T-helper 2 cell treated with Interferon-gamma antibody and Interleukin-4, amounts not matched to agents 5 μg/mL and 100 μg/mL, for 36 hours (primary cell): ENCODE measurements around the gene MAPK12.

Experiments used
- DNase-seq: peaks from one replicate; pipeline ENCODE4 v3.0.0; 2021; ENCODE audit warnings: low spot score
- H3K27ac Mint-ChIP-seq: one replicate; pipeline ENCODE4 v1.8.0; 2021; ENCODE audit warnings: mild to moderate bottlenecking, mixed read lengths
- H3K27me3 Mint-ChIP-seq: one replicate; pipeline ENCODE4 v1.8.0; 2021; ENCODE audit warnings: low read depth, mixed read lengths
- H3K36me3 Mint-ChIP-seq: one replicate; pipeline ENCODE4 v1.8.0; 2021; ENCODE audit warnings: low read depth, mixed read lengths
- H3K4me1 Mint-ChIP-seq: one replicate; pipeline ENCODE4 v1.8.0; 2021; ENCODE audit warnings: low read depth, mixed read lengths
- H3K4me3 Mint-ChIP-seq: one replicate; pipeline ENCODE4 v1.8.0; 2022; ENCODE audit warnings: mild to moderate bottlenecking, moderate library complexity, mixed read lengths
- H3K9me3 Mint-ChIP-seq: one replicate; pipeline ENCODE4 v1.8.0; 2021; ENCODE audit warnings: mixed read lengths

MAPK12 gene

DNA sequence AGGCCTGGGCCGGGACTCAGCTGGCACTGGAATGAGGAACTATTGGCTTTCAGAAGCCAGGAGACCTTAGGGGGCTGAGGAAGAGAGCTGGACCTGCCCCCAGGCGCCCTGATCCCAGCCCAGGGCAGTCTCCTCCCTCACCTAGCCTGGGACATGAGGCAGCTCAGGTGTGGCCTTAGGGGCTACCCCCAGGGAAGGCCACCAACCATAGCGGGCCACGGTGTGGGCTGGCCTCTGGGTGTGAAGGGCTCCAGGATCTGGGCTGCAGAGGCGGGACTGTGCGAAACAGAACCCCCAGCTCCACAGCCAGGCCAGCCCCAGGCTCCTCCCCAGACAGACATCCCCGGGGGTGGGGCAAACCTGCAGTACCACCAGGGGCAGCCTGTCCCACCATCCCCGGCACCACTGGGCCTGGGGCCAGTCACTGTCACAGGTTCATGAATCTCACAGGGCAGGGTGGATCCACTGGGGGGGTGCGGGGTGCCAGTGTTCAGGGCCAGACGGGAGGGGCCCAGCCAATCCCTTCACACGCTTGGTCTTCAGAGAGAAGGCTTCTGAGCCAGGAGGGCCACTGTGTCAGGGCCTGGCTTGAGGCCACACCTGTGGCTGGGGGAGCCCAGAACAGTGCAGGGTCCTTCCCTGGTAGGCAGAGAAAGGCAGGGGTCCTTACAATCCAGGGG, 42.5 kb upstream of the MAPK12 start:
- Mint-ChIP-seq H3K27me3 (peaks cover 19% of the 10 kb centered on the region), H3K9me3 (no peaks in the 10 kb centered on the region), H3K4me3 (no peak overlapping the region), H3K36me3 (no peaks in the 10 kb centered on the region), H3K4me1 (peaks cover 9% of the 10 kb centered on the region), H3K27ac (no peak overlapping the region)
- DNase-seq, result no peak

DNA sequence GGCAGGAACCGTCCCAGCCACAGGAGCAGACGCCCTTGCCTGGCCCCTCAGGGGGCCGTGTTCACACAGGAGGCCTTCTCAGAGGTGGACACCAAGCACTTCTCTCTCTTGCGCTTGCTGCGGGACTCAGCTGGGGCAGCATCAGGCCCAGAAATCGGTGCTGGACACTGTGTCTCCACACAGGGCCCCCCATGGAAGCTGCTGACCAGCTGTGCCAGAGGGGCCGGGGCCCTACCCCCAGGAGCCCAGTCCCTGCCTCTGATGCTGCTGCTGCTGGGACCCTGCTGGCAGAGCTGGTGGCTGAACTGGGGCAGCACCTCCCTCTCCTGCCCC, 42.0 kb upstream of the MAPK12 start:
- Mint-ChIP-seq H3K27ac (no peak overlapping the region), H3K4me3 (no peak overlapping the region), H3K9me3 (no peaks in the 10 kb centered on the region), H3K36me3 (no peaks in the 10 kb centered on the region), H3K4me1 (peaks cover 7% of the 10 kb centered on the region), H3K27me3 (peaks cover 21% of the 10 kb centered on the region)
- no peak for DNase-seq

DNA sequence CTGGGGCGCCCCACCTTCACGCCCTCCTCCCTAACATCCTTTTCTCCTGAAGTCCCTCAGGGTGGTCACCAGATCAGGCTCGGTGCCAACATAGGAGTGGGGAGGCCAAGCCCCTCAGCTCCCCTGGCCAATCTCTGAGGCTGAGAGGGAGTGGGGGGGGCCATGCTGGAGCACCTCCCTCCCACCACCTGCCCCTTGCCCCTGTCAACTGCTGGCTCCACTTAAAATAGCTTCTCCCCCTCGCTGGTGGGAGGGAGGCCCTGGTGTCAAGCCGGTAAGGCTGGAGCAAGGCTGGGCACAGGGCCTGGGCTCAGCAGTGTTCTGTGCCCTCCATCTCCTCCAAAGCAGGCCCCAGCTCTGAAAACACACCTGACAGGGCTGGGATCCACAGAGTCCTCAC, 41.1 kb upstream of the MAPK12 start:
- Mint-ChIP-seq H3K9me3 (no peaks in the 10 kb centered on the region), H3K4me3 (no peak overlapping the region), H3K27me3 (peaks cover 21% of the 10 kb centered on the region), H3K4me1 (peaks cover 7% of the 10 kb centered on the region), H3K27ac (no peak overlapping the region), H3K36me3 (no peaks in the 10 kb centered on the region)
- DNase-seq, result no peak

DNA sequence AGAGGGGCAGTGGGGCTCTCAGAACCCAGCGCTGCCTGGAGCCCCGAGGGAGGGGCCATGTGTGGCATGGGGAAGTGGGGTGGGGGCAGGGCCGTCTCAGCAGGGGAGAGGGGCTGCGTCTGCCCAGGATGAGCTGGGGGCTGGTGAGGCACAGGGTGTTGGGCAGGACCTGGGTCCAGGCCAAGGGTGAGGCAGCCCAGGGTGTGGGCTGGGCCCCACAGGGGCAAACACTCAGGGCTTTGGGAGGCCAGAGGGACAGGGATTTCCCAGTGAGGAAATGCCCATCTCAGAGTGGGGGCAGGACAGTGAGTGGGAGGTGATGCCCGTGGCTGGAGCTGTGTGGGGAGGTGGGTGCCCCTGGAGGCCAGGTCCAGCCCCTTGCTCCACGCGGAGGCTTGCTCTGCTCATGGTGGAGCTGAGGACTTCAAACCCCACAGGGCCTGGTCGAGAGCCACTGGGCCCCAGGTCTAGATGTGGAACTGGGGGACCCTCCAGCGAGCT, 40.6 kb upstream of the MAPK12 start:
- peaks cover 23% of the 10 kb centered on the region for H3K27me3 Mint-ChIP-seq
- H3K36me3 Mint-ChIP-seq, result no peaks in the 10 kb centered on the region
- H3K27ac Mint-ChIP-seq, result no peak overlapping the region
- no peak overlapping the region for H3K4me3 Mint-ChIP-seq
- DNase-seq, result no peak
- no peaks in the 10 kb centered on the region for H3K9me3 Mint-ChIP-seq
- peaks cover 7% of the 10 kb centered on the region for H3K4me1 Mint-ChIP-seq

DNA sequence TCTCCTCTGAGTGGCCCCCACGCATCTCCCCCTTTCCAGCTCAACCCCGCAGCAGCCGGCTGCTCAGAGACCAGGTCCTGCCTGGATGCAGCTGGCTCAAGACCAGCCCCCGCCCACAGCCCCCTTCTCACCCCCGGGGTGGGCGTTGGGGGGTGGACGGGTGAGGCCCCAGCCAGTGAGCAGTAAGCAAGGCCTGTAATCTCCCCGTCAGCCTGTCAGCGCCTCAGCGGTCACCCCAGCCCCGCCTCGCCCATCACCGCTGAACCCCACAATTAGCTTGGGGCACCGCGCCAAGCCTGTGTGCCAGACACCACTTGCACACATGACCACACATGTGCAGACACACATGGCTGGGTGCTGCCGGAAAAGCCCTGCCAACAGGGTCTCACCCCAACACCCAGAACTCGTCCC, 40.1 kb upstream of the MAPK12 start:
- Mint-ChIP-seq H3K27ac (no peak overlapping the region), H3K4me3 (no peak overlapping the region), H3K9me3 (no peaks in the 10 kb centered on the region), H3K4me1 (peaks cover 7% of the 10 kb centered on the region), H3K27me3 (peaks cover 23% of the 10 kb centered on the region), H3K36me3 (no peaks in the 10 kb centered on the region)
- no peak for DNase-seq

DNA sequence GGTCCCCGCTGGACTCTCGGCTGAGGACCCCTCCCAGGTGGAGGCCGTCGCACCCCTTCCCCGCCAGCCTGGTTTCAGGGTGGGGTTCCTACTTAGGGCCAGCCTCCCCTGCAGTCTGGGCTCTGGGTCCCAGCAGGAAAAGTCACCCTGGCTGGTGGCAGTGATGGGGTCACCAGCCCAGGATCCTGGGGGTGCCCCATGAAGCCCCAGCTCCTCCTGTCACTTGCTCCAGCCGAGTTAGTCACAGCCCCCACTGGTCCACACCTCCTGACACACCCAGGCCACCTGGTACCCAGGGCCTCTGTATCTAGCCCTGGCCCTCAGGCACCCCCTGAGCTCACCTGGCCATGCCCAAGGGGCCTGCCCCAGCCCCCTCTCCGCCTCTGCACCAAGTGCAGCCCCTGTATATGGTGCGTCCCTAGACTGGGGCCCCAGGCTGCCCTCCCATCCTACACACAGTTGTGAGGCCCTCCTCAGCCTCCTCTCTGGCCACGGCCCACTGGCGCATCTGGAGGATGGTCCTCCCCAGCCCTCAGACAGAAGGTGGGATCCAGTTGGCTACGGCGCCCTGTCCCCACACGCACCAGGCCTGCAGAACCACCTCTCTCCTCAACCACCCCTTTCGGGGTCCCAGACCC, 39.3 kb upstream of the MAPK12 start:
- Mint-ChIP-seq H3K27ac (no peak overlapping the region), H3K27me3 (peaks cover 17% of the 10 kb centered on the region), H3K9me3 (no peaks in the 10 kb centered on the region), H3K36me3 (no peaks in the 10 kb centered on the region), H3K4me1 (peaks cover 3% of the 10 kb centered on the region), H3K4me3 (no peak overlapping the region)
- DNase-seq, result no peak

DNA sequence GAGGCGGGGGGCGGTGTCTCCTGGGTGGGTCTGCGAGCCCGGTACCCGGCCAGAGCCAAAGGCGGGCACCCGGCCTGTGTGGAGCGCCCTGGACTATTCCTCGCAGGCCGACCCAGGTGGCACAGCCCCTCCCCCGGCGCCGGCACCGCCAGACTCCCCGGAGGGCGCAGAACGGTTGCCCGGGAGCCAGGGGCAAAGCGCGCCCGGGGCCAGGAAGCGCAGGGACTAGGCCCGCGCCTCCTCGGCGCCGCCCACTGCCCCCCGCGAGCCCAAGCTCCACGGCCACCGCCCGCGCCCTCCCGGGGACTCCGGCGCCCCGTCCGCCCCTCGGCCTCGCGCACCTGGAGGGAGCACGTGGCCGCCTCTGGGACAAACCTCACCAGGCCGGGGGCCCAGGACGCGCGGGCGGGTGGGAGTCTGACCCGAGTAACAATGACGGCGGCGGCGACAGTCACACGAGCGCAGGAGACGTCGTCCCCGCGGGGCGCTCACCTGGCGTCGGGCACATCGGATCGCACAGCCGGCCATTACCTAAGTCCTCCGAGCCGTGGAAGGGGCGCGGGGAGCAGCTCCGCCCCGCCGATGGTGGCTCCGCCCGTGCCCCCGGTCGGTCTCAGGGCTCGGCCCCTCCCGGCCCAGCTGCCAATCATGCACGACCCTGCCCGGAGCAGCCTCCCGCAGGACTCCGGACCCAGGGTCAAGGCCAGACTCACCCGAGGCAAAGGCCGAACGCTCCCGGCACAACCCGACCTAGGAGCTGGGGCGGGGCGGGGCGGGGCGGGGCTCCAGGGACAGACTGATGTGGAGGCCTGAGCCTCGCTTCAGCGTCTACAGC, 38.5 kb upstream of the MAPK12 start:
- no peak overlapping the region for H3K4me3 Mint-ChIP-seq
- H3K36me3 Mint-ChIP-seq, result no peaks in the 10 kb centered on the region
- no peak for DNase-seq

DNA sequence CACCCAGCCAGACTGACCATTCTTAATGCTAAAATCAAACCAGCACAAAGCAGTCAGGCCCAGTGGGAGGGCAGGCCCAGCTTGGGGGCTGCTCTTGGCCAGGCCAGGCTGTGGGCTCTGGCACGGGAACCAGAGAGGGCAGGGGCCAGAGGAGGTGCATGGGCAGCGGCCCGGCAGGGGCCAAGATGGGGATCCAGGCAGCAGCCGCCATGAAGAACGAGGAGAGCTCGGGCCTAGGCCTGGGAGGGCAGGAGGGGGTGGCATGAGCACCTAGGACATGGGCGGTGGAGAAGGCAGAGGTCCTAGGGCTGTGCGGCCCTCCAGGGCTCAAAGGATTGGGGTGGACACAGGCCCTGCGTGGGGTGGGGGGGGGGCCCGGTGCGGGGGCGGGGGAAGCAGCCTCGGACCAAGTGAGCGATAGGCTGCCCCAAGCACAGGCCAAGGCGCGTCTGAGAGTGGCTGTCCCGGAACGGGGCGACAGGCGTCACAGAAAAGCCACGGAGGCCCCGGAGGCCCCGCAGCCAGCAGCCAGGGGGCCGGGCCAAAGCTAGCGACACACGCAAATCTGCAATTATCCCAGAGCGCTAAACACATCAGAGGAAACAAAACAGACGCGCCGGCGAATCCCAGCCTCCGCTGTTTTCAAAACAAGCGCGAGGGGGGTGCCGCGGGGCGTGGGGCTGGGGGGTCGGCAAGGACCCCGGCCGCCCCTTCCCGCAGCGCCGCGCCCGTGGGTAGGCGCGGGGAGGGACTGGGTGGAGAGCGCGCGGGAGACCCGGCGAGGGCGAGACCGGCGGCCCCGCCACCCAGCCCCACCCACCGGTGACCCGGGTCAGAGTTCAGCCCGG, 37.7 kb upstream of the MAPK12 start:
- H3K4me3 Mint-ChIP-seq, result no peak overlapping the region
- peaks cover 19% of the 10 kb centered on the region for H3K27me3 Mint-ChIP-seq

More for the DNA sequence above, 38.5 kb upstream of the MAPK12 start:
- Mint-ChIP-seq H3K27ac (no peak overlapping the region), H3K4me1 (peaks cover 3% of the 10 kb centered on the region), H3K9me3 (no peaks in the 10 kb centered on the region), H3K27me3 (peaks cover 17% of the 10 kb centered on the region)

DNA sequence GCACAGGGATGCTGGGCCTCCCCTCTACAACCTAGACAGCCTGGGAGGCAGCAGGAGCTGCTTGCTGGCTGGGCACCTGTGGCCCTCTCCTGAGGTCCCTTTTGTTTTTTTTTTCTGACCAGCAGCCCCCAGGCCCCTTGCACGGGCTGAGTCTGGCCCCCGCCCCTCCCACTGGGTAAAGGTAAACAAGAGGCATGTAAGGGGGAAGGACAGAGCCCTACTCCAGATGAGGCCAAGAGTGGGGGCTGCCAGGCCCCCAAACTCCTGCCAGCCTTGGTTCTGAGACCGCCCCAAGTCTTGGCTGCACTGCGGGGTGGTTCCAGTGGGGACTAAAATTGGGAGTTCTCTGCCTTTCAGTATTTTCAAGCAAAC, 36.8 kb upstream of the MAPK12 start:
- no peak overlapping the region for H3K4me3 Mint-ChIP-seq
- H3K27me3 Mint-ChIP-seq, result peaks cover 20% of the 10 kb centered on the region
- H3K9me3 Mint-ChIP-seq, result no peaks in the 10 kb centered on the region
- H3K4me1 Mint-ChIP-seq, result no peaks in the 10 kb centered on the region
- H3K36me3 Mint-ChIP-seq, result no peaks in the 10 kb centered on the region
- no peak overlapping the region for H3K27ac Mint-ChIP-seq
- no peak for DNase-seq

More for the DNA sequence above, 37.7 kb upstream of the MAPK12 start:
- DNase-seq, result no peak
- H3K27ac Mint-ChIP-seq, result no peak overlapping the region
- peaks cover 1% of the 10 kb centered on the region for H3K4me1 Mint-ChIP-seq
- no peaks in the 10 kb centered on the region for H3K9me3 Mint-ChIP-seq
- no peaks in the 10 kb centered on the region for H3K36me3 Mint-ChIP-seq

DNA sequence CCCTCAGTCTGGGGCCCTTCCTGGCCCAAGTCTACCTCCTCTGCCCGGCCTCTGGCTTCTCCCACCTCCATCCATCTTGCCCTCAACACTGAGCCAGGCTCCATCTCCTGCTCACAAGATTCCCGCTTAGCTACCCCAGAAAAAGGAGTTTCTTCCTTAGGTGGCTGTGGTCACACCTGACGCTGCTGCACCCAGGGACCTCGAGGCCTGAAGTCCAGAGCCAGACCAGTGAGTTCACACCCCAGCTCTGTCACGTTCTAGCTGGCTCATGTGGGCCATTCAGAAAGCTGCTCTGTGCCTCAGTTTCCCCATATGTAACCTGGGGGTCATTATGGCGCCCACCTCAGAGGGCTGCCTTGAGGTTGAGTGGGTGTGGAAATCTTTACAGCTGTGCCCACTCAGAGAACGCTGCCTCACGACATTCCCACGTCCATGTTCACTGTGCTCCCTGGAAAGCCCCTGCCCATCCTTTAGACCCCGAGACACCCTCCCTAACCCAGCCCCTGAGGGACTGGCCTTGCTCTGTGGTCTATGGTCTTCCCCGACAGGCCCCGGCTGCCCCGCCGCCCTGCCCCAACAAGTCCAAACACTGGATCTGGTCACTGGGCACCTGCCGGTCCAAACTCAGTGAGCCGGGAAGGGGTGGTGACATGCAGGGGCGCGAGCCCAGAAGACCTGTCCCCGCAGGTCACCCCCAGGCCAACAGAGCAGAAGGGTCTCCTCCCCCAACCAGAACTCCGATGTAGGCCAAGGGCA, 36.2 kb upstream of the MAPK12 start:
- H3K4me1 Mint-ChIP-seq, result peaks cover under 1% of the 10 kb centered on the region
- H3K27ac Mint-ChIP-seq, result no peak overlapping the region
- H3K36me3 Mint-ChIP-seq, result no peaks in the 10 kb centered on the region
- DNase-seq, result no peak
- peaks cover 19% of the 10 kb centered on the region for H3K27me3 Mint-ChIP-seq
- no peak overlapping the region for H3K4me3 Mint-ChIP-seq
- H3K9me3 Mint-ChIP-seq, result no peaks in the 10 kb centered on the region

DNA sequence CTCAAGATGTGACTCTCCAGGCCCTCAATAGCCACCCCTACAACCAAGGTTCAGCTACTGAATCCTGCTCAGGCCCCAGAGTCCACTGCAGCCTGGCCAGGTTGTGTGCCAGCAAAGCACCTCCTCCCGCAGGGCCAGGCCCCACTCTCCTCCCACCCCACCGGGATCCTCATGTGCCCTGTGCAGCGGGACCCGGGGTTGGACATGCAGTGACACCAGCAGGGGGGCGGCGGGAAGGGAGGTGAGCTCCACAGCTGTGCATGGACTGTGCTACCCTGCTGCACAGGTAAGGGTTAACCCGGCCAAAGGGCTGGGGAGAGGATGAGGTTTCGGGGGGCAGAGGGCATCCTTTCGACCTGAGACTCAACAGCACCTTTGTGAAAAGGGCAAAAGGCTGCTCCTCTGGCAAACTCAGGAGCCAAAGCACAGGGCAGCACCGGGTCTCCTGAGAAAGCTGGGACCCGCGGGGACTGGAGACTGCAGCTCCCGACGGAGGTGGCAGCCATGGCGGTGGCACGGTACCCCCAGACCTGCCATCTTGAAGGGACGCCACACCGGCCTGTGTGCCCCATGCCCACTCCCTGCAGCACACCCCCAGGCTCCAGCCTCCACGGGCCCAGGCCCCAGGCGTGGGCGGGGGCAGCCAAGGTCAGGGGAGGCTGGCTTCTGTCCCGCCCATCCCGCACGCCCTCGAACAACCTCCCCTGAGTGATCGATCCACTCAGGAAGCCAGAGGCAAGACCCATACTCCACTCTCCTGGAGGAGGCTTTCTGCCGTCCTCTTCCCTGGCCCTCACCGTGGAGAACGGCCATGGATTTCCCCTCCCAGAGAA, 35.4 kb upstream of the MAPK12 start:
- Mint-ChIP-seq H3K27me3 (peaks cover 25% of the 10 kb centered on the region), H3K4me3 (no peak overlapping the region), H3K36me3 (no peaks in the 10 kb centered on the region), H3K27ac (no peak overlapping the region), H3K9me3 (no peaks in the 10 kb centered on the region), H3K4me1 (peaks cover 3% of the 10 kb centered on the region)
- DNase-seq, result no peak

DNA sequence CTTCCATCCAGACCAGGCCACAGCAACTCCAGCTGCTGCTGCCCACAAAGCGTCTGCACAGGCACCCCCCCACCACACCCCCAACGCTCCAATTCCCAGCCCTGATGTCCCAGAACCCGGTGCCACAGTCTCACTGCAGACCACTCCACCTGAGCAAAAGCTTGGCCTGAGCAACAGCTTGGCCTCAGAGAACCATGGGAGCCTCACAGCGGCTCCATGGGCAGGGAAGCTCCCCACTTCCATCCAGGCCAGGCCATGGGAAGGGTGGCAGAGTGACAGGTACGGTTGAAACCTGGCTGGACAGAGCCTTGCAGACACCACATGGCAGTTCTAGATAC, 32.8 kb upstream of the MAPK12 start:
- H3K36me3 Mint-ChIP-seq, result no peaks in the 10 kb centered on the region
- H3K4me1 Mint-ChIP-seq, result peaks cover 3% of the 10 kb centered on the region
- H3K27me3 Mint-ChIP-seq, result peaks cover 22% of the 10 kb centered on the region
- no peak for DNase-seq
- H3K9me3 Mint-ChIP-seq, result no peaks in the 10 kb centered on the region
- H3K4me3 Mint-ChIP-seq, result no peak overlapping the region
- H3K27ac Mint-ChIP-seq, result no peak overlapping the region
